ENCODE measurements around the gene CDY2B.
"Not testable (repeated sequence)": the region's sequence is repeated elsewhere in the genome, so short reads cannot be mapped to it uniquely, and the experiment has no call there.

Gene CDY2B

GRCh38 chrY:17880120-17880519 is at the start of gene CDY2B:
TSS of gene CDY2B (minus strand) at chrY:17880220. CDS start at chrY:17879892, 328 bp downstream.
- not testable (repeated sequence) for DNase-seq

- DNase-seq = not testable (repeated sequence)
Measured at GRCh38 chrY:17908009-17908408, 28.0 kb upstream of the CDY2B start.

GRCh38 chrY:17907351-17907750 is 27.3 kb upstream of the CDY2B start:
- not testable (repeated sequence) for DNase-seq

- DNase-seq = not testable (repeated sequence)
Measured at GRCh38 chrY:17881697-17882096, 1.7 kb upstream of the CDY2B start.

GRCh38 chrY:17876767-17877166 is 3.3 kb downstream of the CDY2B start:
- DNase-seq = not testable (repeated sequence)

GRCh38 chrY:17875401-17875800 is 4.6 kb downstream of the CDY2B start:
- not testable (repeated sequence) for DNase-seq

- not testable (repeated sequence) for DNase-seq
Measured at GRCh38 chrY:17871194-17871903, 8.7 kb downstream of the CDY2B start.

- not testable (repeated sequence) for DNase-seq
Measured at GRCh38 chrY:17870737-17871136, 9.3 kb downstream of the CDY2B start.

- DNase-seq = not testable (repeated sequence)
Measured at GRCh38 chrY:17867850-17868249, 12.2 kb downstream of the CDY2B start.

GRCh38 chrY:17860634-17861033 is 19.4 kb downstream of the CDY2B start:
- not testable (repeated sequence) for DNase-seq

GRCh38 chrY:17856963-17857848 is 22.8 kb downstream of the CDY2B start:
- not testable (repeated sequence) for DNase-seq

- not testable (repeated sequence) for DNase-seq
Measured at GRCh38 chrY:17856508-17856907, 23.5 kb downstream of the CDY2B start.

GRCh38 chrY:17849131-17849530 is 30.9 kb downstream of the CDY2B start:
- DNase-seq = not testable (repeated sequence)

GRCh38 chrY:17832149-17832548 is 47.9 kb downstream of the CDY2B start:
- DNase-seq = not testable (repeated sequence)
